WTC11 (cell line): Measurements from ENCODE around the gene CDK18. TPM values are rescaled to one million over a fixed set of nuclear protein-coding genes. Genes with fewer than 3 reads are reported as not detected.

Experiments
- ATAC-seq: fragments of 200-7000 bp; cut with Tn5 transposase; 2 replicates; pipeline ENCODE4 v1.10.0; 2021; ENCODE audit warnings: mild to moderate bottlenecking, moderate library complexity
- CTCF ChIA-PET: fragments of 300-600 bp; sonication (Branson Sonifier 250); formaldehyde crosslinking; loops from one replicate; lab custom pipeline; 2021; ENCODE audit warnings: antibody characterized with exemption; lab: Charles Lee
- POLR2A ChIA-PET: fragments of 350-600 bp; sonication (Branson Sonifier 250); formaldehyde crosslinking; loops from one replicate; lab custom pipeline; 2021; ENCODE audit warnings: antibody characterized with exemption; lab: Charles Lee
- DNase-seq: peaks from one replicate; pipeline ENCODE4 v3.0.0; 2021; ENCODE audit warnings: low spot score
- H3K27ac Mint-ChIP-seq: 2 replicates; pipeline ENCODE4 v1.8.0; 2021; ENCODE audit warnings: mixed read lengths
- H3K27me3 Mint-ChIP-seq: 2 replicates; pipeline ENCODE4 v1.8.0; 2021; ENCODE audit warnings: low read depth, mild to moderate bottlenecking, moderate library complexity, mixed read lengths
- H3K36me3 Mint-ChIP-seq: 2 replicates; pipeline ENCODE4 v1.8.0; 2021; ENCODE audit warnings: mixed read lengths
- H3K4me1 Mint-ChIP-seq: 2 replicates; pipeline ENCODE4 v1.8.0; 2022; ENCODE audit warnings: mixed read lengths
- H3K4me3 Mint-ChIP-seq: 2 replicates; pipeline ENCODE4 v1.8.0; 2021; ENCODE audit warnings: mild to moderate bottlenecking, moderate library complexity, mixed read lengths
- H3K9me3 Mint-ChIP-seq: 2 replicates; pipeline ENCODE4 v1.8.0; 2021; ENCODE audit warnings: mixed read lengths
- CREM ChIP-seq: sonication (generic); formaldehyde crosslinking; IDR thresholded peaks from 2 replicates; pipeline ENCODE4 v1.8.1; 2022; ENCODE audit warnings: mild to moderate bottlenecking, missing genetic modification reagents, moderate library complexity
- IRF2 ChIP-seq: sonication (generic); formaldehyde crosslinking; IDR thresholded peaks from 2 replicates; pipeline ENCODE4 v1.8.0; 2022; ENCODE audit warnings: low read depth, missing genetic modification reagents, borderline replicate concordance
- RELA ChIP-seq: sonication (generic); formaldehyde crosslinking; IDR thresholded peaks from 2 replicates; pipeline ENCODE4 v1.8.1; 2022; ENCODE audit warnings: missing genetic modification reagents, mild to moderate bottlenecking, borderline replicate concordance
- RORB ChIP-seq: fragments of 250-450 bp; sonication (Bioruptor Pico); IDR thresholded peaks from 2 replicates; pipeline ENCODE4 v1.9.0; 2021; ENCODE audit warnings: mild to moderate bottlenecking
- SMAD4 ChIP-seq: sonication (generic); formaldehyde crosslinking; IDR thresholded peaks from 2 replicates; pipeline ENCODE4 v1.8.0; 2022; ENCODE audit warnings: mild to moderate bottlenecking, missing genetic modification reagents
- SOX15 ChIP-seq: fragments of 250-450 bp; sonication (Bioruptor Pico); IDR thresholded peaks from 2 replicates; pipeline ENCODE4 v1.9.0; 2021; ENCODE audit warnings: mild to moderate bottlenecking
- ZBTB21 ChIP-seq: sonication (generic); formaldehyde crosslinking; IDR thresholded peaks from 2 replicates; pipeline ENCODE4 v1.8.1; 2023; ENCODE audit warnings: mild to moderate bottlenecking, missing genetic modification reagents, borderline replicate concordance
- ZNF396 ChIP-seq: fragments of 250-450 bp; sonication (Bioruptor Pico); IDR thresholded peaks from 2 replicates; pipeline ENCODE4 v1.8.0; 2021; ENCODE audit warnings: mild to moderate bottlenecking, moderate library complexity, borderline replicate concordance
- total RNA-seq: library from RNA; stranded (reverse); gene quantifications from 3 replicates; pipeline ENCODE4 v1.2.3, GENCODE V29; 2021
- TF ChIP-seq, protein P1 (sequence below): sonication (generic); formaldehyde crosslinking; IDR thresholded peaks from 2 replicates; pipeline ENCODE4 v1.8.0; 2023; ENCODE audit warnings: missing genetic modification reagents, mild to moderate bottlenecking, borderline replicate concordance
- TF ChIP-seq, protein P2 (sequence below): sonication (generic); formaldehyde crosslinking; IDR thresholded peaks from 2 replicates; pipeline ENCODE4 v1.8.0; 2022; ENCODE audit warnings: mild to moderate bottlenecking, missing genetic modification reagents
- TF ChIP-seq, protein P3 (sequence below): fragments of 250-450 bp; sonication (Bioruptor Pico); IDR thresholded peaks from 2 replicates; pipeline ENCODE4 v1.9.0; 2021; ENCODE audit warnings: mild to moderate bottlenecking, borderline replicate concordance
- TF ChIP-seq, protein P4 (sequence below): fragments of 250-450 bp; sonication (Bioruptor Pico); IDR thresholded peaks from 2 replicates; pipeline ENCODE4 v1.9.0; 2021; ENCODE audit warnings: moderate library complexity, mild to moderate bottlenecking, inconsistent platforms, borderline replicate concordance
- TF ChIP-seq, protein P5 (sequence below): sonication (generic); formaldehyde crosslinking; IDR thresholded peaks from 2 replicates; pipeline ENCODE4 v1.8.1; 2023; ENCODE audit warnings: mild to moderate bottlenecking, missing genetic modification reagents
- TF ChIP-seq, protein P6 (sequence below): sonication (generic); formaldehyde crosslinking; conservative IDR thresholded peaks from 2 replicates; pipeline ENCODE4 v1.8.1; 2022; ENCODE audit warnings: mild to moderate bottlenecking, missing genetic modification reagents
- TF ChIP-seq, protein P7 (sequence below): fragments of 250-450 bp; sonication (Bioruptor Pico); IDR thresholded peaks from 2 replicates; pipeline ENCODE4 v1.9.0; 2021; ENCODE audit warnings: mild to moderate bottlenecking
- TF ChIP-seq, protein P8 (sequence below): fragments of 250-450 bp; sonication (Bioruptor Pico); conservative IDR thresholded peaks from 2 replicates; pipeline ENCODE4 v1.9.0; 2021; ENCODE audit warnings: mild to moderate bottlenecking

CDK18 gene
- total RNA-seq, 1 experiment from 2014 or later, result 71.9 TPM

DNA sequence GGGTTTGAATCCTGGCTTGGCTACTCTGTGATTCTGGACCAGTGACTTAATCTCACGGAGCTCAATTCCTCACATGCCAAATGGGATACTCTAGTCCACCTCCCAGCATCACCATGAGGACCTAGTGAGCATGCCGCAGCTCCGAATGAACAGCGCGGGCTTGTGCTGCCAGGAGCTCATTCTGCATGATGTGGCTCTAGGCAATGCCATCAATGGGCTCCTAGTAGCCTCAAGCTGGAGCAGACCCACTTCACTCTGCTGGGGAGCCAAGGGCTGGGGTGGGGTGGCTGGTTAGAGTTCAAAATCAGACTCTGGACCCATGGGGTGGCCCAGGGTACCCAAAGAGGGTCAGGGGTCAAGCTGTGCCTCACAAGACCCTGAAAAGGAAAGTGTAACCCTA, 41.5 kb downstream of the CDK18 start:
- Mint-ChIP-seq H3K36me3 (no peaks in the 10 kb centered on the region), H3K27me3 (peaks cover 72% of the 10 kb centered on the region), H3K9me3 (no peaks in the 10 kb centered on the region), H3K4me3 (no peak overlapping the region), H3K4me1 (peaks cover 14% of the 10 kb centered on the region), H3K27ac (no peak overlapping the region)
- CTCF ChIA-PET, result interaction anchor here (0.7 to 1.3 kb wide), 7 partner anchors 10 to 46 kb away, joined by 3 to 5 read pairs (median 3); no protein-coding TSS in a partner anchor
- ATAC-seq (no peak), DNase-seq (no peak)
- POLR2A ChIA-PET, result no interaction called here
- TF ChIP-seq, protein P1, sequence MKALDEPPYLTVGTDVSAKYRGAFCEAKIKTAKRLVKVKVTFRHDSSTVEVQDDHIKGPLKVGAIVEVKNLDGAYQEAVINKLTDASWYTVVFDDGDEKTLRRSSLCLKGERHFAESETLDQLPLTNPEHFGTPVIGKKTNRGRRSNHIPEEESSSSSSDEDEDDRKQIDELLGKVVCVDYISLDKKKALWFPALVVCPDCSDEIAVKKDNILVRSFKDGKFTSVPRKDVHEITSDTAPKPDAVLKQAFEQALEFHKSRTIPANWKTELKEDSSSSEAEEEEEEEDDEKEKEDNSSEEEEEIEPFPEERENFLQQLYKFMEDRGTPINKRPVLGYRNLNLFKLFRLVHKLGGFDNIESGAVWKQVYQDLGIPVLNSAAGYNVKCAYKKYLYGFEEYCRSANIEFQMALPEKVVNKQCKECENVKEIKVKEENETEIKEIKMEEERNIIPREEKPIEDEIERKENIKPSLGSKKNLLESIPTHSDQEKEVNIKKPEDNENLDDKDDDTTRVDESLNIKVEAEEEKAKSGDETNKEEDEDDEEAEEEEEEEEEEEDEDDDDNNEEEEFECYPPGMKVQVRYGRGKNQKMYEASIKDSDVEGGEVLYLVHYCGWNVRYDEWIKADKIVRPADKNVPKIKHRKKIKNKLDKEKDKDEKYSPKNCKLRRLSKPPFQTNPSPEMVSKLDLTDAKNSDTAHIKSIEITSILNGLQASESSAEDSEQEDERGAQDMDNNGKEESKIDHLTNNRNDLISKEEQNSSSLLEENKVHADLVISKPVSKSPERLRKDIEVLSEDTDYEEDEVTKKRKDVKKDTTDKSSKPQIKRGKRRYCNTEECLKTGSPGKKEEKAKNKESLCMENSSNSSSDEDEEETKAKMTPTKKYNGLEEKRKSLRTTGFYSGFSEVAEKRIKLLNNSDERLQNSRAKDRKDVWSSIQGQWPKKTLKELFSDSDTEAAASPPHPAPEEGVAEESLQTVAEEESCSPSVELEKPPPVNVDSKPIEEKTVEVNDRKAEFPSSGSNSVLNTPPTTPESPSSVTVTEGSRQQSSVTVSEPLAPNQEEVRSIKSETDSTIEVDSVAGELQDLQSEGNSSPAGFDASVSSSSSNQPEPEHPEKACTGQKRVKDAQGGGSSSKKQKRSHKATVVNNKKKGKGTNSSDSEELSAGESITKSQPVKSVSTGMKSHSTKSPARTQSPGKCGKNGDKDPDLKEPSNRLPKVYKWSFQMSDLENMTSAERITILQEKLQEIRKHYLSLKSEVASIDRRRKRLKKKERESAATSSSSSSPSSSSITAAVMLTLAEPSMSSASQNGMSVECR, result no peak
- no peak for TF ChIP-seq RORB (CRISPR knock-in tag)
- TF ChIP-seq, protein P2, sequence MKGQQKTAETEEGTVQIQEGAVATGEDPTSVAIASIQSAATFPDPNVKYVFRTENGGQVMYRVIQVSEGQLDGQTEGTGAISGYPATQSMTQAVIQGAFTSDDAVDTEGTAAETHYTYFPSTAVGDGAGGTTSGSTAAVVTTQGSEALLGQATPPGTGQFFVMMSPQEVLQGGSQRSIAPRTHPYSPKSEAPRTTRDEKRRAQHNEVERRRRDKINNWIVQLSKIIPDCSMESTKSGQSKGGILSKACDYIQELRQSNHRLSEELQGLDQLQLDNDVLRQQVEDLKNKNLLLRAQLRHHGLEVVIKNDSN (CRISPR knock-in tag), result no peak

DNA sequence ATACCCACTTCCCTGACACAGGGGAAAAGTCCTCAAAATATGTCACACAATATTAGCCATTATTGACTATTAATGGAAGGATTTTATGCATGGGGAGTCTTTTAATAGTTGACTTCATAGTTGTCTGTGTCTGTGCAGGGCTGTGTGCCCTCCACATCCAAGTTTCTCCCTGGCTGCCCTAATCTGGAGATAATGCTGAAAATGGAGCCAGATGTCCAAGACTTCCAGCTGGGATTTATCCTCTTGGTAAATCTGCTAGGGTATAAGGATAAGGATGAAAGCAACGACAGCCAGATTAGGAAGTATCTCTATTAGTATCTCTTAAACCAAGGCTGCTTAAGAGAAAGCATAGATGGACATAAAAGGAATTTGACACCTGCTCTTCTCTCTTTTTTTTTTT, 42.1 kb downstream of the CDK18 start:
- peaks cover 14% of the 10 kb centered on the region for H3K4me1 Mint-ChIP-seq
- H3K27ac Mint-ChIP-seq, result no peak overlapping the region
- no peak overlapping the region for H3K4me3 Mint-ChIP-seq
- no peaks in the 10 kb centered on the region for H3K36me3 Mint-ChIP-seq
- DNase-seq (no peak), ATAC-seq (no peak)
- ChIA-PET CTCF (interaction anchor here (0.7 to 1.3 kb wide), 5 partner anchors 9 to 45 kb away, joined by 3 to 5 read pairs (median 3); no protein-coding TSS in a partner anchor), POLR2A (no interaction called here)
- H3K9me3 Mint-ChIP-seq, result no peaks in the 10 kb centered on the region
- peaks cover 69% of the 10 kb centered on the region for H3K27me3 Mint-ChIP-seq
- TF ChIP-seq IRF2 (CRISPR knock-in tag) (no peak), CREM (no peak), ZNF396 (CRISPR knock-in tag) (no peak), RELA (CRISPR knock-in tag) (no peak), SMAD4 (no peak), ZBTB21 (no peak), SOX15 (no peak)
- TF ChIP-seq, protein P3, sequence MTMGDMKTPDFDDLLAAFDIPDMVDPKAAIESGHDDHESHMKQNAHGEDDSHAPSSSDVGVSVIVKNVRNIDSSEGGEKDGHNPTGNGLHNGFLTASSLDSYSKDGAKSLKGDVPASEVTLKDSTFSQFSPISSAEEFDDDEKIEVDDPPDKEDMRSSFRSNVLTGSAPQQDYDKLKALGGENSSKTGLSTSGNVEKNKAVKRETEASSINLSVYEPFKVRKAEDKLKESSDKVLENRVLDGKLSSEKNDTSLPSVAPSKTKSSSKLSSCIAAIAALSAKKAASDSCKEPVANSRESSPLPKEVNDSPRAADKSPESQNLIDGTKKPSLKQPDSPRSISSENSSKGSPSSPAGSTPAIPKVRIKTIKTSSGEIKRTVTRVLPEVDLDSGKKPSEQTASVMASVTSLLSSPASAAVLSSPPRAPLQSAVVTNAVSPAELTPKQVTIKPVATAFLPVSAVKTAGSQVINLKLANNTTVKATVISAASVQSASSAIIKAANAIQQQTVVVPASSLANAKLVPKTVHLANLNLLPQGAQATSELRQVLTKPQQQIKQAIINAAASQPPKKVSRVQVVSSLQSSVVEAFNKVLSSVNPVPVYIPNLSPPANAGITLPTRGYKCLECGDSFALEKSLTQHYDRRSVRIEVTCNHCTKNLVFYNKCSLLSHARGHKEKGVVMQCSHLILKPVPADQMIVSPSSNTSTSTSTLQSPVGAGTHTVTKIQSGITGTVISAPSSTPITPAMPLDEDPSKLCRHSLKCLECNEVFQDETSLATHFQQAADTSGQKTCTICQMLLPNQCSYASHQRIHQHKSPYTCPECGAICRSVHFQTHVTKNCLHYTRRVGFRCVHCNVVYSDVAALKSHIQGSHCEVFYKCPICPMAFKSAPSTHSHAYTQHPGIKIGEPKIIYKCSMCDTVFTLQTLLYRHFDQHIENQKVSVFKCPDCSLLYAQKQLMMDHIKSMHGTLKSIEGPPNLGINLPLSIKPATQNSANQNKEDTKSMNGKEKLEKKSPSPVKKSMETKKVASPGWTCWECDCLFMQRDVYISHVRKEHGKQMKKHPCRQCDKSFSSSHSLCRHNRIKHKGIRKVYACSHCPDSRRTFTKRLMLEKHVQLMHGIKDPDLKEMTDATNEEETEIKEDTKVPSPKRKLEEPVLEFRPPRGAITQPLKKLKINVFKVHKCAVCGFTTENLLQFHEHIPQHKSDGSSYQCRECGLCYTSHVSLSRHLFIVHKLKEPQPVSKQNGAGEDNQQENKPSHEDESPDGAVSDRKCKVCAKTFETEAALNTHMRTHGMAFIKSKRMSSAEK (CRISPR knock-in tag), result no peak
- TF ChIP-seq, protein P4, sequence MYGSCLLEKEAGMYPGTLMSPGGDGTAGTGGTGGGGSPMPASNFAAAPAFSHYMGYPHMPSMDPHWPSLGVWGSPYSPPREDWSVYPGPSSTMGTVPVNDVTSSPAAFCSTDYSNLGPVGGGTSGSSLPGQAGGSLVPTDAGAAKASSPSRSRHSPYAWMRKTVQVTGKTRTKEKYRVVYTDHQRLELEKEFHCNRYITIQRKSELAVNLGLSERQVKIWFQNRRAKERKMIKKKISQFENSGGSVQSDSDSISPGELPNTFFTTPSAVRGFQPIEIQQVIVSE (CRISPR knock-in tag), result no peak
- TF ChIP-seq, protein P5, sequence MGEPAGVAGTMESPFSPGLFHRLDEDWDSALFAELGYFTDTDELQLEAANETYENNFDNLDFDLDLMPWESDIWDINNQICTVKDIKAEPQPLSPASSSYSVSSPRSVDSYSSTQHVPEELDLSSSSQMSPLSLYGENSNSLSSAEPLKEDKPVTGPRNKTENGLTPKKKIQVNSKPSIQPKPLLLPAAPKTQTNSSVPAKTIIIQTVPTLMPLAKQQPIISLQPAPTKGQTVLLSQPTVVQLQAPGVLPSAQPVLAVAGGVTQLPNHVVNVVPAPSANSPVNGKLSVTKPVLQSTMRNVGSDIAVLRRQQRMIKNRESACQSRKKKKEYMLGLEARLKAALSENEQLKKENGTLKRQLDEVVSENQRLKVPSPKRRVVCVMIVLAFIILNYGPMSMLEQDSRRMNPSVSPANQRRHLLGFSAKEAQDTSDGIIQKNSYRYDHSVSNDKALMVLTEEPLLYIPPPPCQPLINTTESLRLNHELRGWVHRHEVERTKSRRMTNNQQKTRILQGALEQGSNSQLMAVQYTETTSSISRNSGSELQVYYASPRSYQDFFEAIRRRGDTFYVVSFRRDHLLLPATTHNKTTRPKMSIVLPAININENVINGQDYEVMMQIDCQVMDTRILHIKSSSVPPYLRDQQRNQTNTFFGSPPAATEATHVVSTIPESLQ (CRISPR knock-in tag), result no peak
- TF ChIP-seq, protein P6, sequence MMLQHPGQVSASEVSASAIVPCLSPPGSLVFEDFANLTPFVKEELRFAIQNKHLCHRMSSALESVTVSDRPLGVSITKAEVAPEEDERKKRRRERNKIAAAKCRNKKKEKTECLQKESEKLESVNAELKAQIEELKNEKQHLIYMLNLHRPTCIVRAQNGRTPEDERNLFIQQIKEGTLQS (CRISPR knock-in tag), result no peak
- TF ChIP-seq, protein P7, sequence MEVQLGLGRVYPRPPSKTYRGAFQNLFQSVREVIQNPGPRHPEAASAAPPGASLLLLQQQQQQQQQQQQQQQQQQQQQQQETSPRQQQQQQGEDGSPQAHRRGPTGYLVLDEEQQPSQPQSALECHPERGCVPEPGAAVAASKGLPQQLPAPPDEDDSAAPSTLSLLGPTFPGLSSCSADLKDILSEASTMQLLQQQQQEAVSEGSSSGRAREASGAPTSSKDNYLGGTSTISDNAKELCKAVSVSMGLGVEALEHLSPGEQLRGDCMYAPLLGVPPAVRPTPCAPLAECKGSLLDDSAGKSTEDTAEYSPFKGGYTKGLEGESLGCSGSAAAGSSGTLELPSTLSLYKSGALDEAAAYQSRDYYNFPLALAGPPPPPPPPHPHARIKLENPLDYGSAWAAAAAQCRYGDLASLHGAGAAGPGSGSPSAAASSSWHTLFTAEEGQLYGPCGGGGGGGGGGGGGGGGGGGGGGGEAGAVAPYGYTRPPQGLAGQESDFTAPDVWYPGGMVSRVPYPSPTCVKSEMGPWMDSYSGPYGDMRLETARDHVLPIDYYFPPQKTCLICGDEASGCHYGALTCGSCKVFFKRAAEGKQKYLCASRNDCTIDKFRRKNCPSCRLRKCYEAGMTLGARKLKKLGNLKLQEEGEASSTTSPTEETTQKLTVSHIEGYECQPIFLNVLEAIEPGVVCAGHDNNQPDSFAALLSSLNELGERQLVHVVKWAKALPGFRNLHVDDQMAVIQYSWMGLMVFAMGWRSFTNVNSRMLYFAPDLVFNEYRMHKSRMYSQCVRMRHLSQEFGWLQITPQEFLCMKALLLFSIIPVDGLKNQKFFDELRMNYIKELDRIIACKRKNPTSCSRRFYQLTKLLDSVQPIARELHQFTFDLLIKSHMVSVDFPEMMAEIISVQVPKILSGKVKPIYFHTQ (CRISPR knock-in tag), result no peak
- TF ChIP-seq, protein P8, sequence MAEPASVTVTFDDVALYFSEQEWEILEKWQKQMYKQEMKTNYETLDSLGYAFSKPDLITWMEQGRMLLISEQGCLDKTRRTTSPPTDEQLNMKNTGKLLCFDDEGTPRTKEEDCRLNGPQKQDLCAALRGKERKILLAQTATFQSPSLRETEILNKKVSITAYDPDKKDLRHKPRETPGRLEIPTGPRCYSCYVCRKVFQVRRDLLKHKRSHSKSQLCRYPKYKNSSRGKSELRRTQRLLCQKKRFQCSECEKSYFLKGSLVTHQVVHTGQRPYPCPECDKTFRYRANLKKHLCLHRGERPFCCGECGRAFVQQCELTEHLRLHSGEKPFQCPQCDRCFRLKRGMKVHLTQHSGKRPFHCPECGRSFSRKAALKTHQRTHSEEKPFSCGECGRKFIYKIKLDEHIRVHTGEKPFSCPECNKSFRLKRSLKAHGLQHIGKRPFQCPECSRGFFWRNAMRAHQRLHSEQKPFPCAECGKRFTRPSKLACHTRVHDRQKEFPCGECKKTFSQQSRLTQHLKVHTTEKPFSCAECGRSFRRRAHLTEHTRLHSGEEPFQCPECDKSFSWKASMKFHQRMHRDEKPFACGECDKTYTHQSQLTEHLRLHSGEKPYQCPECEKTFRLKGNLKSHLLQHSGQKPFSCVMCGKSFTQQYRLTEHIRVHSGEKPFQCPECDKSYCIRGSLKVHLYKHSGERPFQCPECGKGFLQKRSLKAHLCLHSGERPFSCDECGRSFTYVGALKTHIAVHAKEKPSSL (CRISPR knock-in tag), result no peak
